GM23338 (cell line): Measurements from ENCODE around the gene RAB11B. TPM values are rescaled to one million over a fixed set of nuclear protein-coding genes. Genes with fewer than 3 reads are reported as not detected.

ENCODE experiments used
- ATAC-seq: fragments of 200-7000 bp; cut with Tn5 transposase; 3 replicates; pipeline ENCODE4 v1.9.1; 2020
- DNase-seq: peaks from one replicate; pipeline ENCODE4 v3.0.0-alpha.2; 2015; ENCODE audit warnings: low spot score
- H2AFZ ChIP-seq: fragments of 200-600 bp; sonication (generic); 2 replicates; pipeline ENCODE4 v1.8.0; 2016; ENCODE audit warnings: antibody characterized with exemption, mild to moderate bottlenecking, moderate library complexity
- H3F3A ChIP-seq: fragments of 200-600 bp; sonication (generic); replicated peaks from 2 replicates; pipeline ENCODE4 v1.8.0; 2017; ENCODE audit warnings: antibody characterized with exemption, mixed run types, low read depth
- H3K27ac ChIP-seq: fragments of 200-600 bp; sonication (generic); 2 replicates; pipeline ENCODE4 v1.6.1; 2016; ENCODE audit warnings: low read depth
- H3K27me3 ChIP-seq: fragments of 200-600 bp; sonication (generic); 2 replicates; pipeline ENCODE4 v1.8.0; 2016; ENCODE audit warnings: mild to moderate bottlenecking, mixed run types, moderate library complexity; ENCODE audit not compliant: insufficient read depth
- H3K36me3 ChIP-seq: fragments of 200-600 bp; sonication (generic); 2 replicates; pipeline ENCODE4 v1.8.0; 2016; ENCODE audit warnings: mild to moderate bottlenecking; ENCODE audit not compliant: insufficient read depth
- H3K4me1 ChIP-seq: fragments of 200-600 bp; sonication (generic); 2 replicates; pipeline ENCODE4 v1.8.0; 2016; ENCODE audit warnings: mild to moderate bottlenecking, moderate library complexity; ENCODE audit not compliant: insufficient read depth
- H3K4me2 ChIP-seq: fragments of 200-600 bp; sonication (generic); 2 replicates; pipeline ENCODE4 v1.7.1; 2017; ENCODE audit warnings: mixed run types
- H3K4me3 ChIP-seq: fragments of 200-600 bp; sonication (generic); 2 replicates; pipeline ENCODE4 v1.6.1; 2016; ENCODE audit warnings: mixed run types
- H3K79me2 ChIP-seq: fragments of 200-600 bp; sonication (generic); replicated peaks from 2 replicates; pipeline ENCODE4 v1.8.0; 2017; ENCODE audit warnings: mild to moderate bottlenecking; ENCODE audit not compliant: insufficient read depth
- H3K9me2 ChIP-seq: fragments of 200-600 bp; sonication (generic); 2 replicates; pipeline ENCODE4 v1.8.0; 2017; ENCODE audit not compliant: insufficient read depth
- H4K20me1 ChIP-seq: fragments of 200-600 bp; sonication (generic); replicated peaks from 2 replicates; pipeline ENCODE4 v1.8.0; 2017; ENCODE audit warnings: mild to moderate bottlenecking; ENCODE audit not compliant: insufficient read depth
- H3K27ac Mint-ChIP-seq: 2 replicates; pipeline ENCODE4 v1.8.0; 2020; ENCODE audit warnings: inconsistent platforms, mild to moderate bottlenecking, moderate library complexity, mixed read lengths
- H3K27me3 Mint-ChIP-seq: 3 replicates; pipeline ENCODE4 v1.8.0; 2022; ENCODE audit warnings: low read depth, mild to moderate bottlenecking, moderate library complexity, mixed read lengths, inconsistent platforms; ENCODE audit not compliant: insufficient read depth, poor library complexity
- H3K36me3 Mint-ChIP-seq: 3 replicates; pipeline ENCODE4 v1.8.0; 2021; ENCODE audit warnings: low read depth, mild to moderate bottlenecking, inconsistent platforms, moderate library complexity, mixed read lengths
- H3K4me1 Mint-ChIP-seq: 3 replicates; pipeline ENCODE4 v1.8.0; 2020; ENCODE audit warnings: mild to moderate bottlenecking, inconsistent platforms, mixed read lengths
- H3K4me3 Mint-ChIP-seq: 3 replicates; pipeline ENCODE4 v1.8.0; 2021; ENCODE audit warnings: moderate library complexity, mild to moderate bottlenecking, inconsistent platforms, mixed read lengths
- H3K9me3 Mint-ChIP-seq: 3 replicates; pipeline ENCODE4 v1.8.0; 2020; ENCODE audit warnings: moderate library complexity, mild to moderate bottlenecking, inconsistent platforms, mixed read lengths
- CREB1 ChIP-seq: fragments of 250-450 bp; sonication (Bioruptor Pico); IDR thresholded peaks from 2 replicates; pipeline ENCODE4 v1.5.0; 2020; ENCODE audit warnings: low read depth, mild to moderate bottlenecking, moderate library complexity
- ETS1 ChIP-seq: IDR thresholded peaks from 2 replicates; pipeline ENCODE4 v1.6.1; 2016; ENCODE audit warnings: antibody characterized with exemption
- EZH2 ChIP-seq: fragments of 200-600 bp; sonication (generic); IDR thresholded peaks from one replicate; pipeline ENCODE4 v1.8.0; 2017; ENCODE audit warnings: antibody characterized with exemption, mild to moderate bottlenecking, low read depth; ENCODE audit not compliant: unreplicated experiment
- EZH2phosphoT487 ChIP-seq: fragments of 200-600 bp; sonication (generic); IDR thresholded peaks from one replicate; pipeline ENCODE4 v1.8.1; 2018; ENCODE audit warnings: antibody characterized with exemption; ENCODE audit not compliant: unreplicated experiment
- JUNB ChIP-seq: IDR thresholded peaks from one replicate; pipeline ENCODE4 v1.6.1; 2016; ENCODE audit warnings: antibody characterized with exemption; ENCODE audit not compliant: unreplicated experiment
- NANOG ChIP-seq: IDR thresholded peaks from 2 replicates; pipeline ENCODE4 v1.6.1; 2016; ENCODE audit warnings: antibody characterized with exemption, borderline replicate concordance
- POLR2AphosphoS5 ChIP-seq: IDR thresholded peaks from 2 replicates; pipeline ENCODE4 v1.6.1; 2016; ENCODE audit warnings: antibody characterized with exemption, low read depth
- STAT1 ChIP-seq: IDR thresholded peaks from one replicate; pipeline ENCODE4 v1.6.1; 2016; ENCODE audit warnings: antibody characterized with exemption; ENCODE audit not compliant: unreplicated experiment
- ZNF114 ChIP-seq: fragments of 250-450 bp; sonication (Bioruptor Pico); IDR thresholded peaks from 2 replicates; pipeline ENCODE4 v1.5.0; 2020; ENCODE audit warnings: mild to moderate bottlenecking, moderate library complexity
- ZNF331 ChIP-seq: fragments of 250-450 bp; sonication (Bioruptor Pico); IDR thresholded peaks from 2 replicates; pipeline ENCODE4 v1.5.0; 2020; ENCODE audit warnings: low read depth, mild to moderate bottlenecking, moderate library complexity
- polyA plus RNA-seq: library from polyadenylated mRNA; unstranded; fragments of >200 nt; fragmentation: Nextera tagmentation; extraction: Ambion mirVana; gene quantifications from 2 replicates; pipeline ENCODE4 v1.2.1, GENCODE V29; 2016
- total RNA-seq: library from RNA; depleted of rRNA; stranded (reverse); fragments of >200 nt; shearing (Covaris generic); gene quantifications from 2 replicates; pipeline ENCODE4 v1.2.3, GENCODE V29; 2014
- TF ChIP-seq, protein P1 (sequence below): fragments of 250-450 bp; sonication (Bioruptor Pico); IDR thresholded peaks from 2 replicates; pipeline ENCODE4 v1.5.0; 2020; ENCODE audit warnings: mild to moderate bottlenecking, moderate library complexity
- TF ChIP-seq, protein P2 (sequence below): IDR thresholded peaks from one replicate; pipeline ENCODE4 v1.6.1; 2018; ENCODE audit warnings: antibody characterized with exemption; ENCODE audit not compliant: unreplicated experiment
- TF ChIP-seq, protein P3 (sequence below), 2 experiments: fragments of 200-600 bp in 1 of 2; sonication (generic) in 1 of 2; conservative IDR thresholded peaks; 2 replicates each; pipeline versions ENCODE4 v1.5.1 to v1.6.1; 2016 to 2017; ENCODE audit warnings: antibody characterized with exemption in 2 of 2, low read depth in 2 of 2, mild to moderate bottlenecking in 2 of 2, moderate library complexity in 1 of 2

The RAB11B gene
- total and polyA plus RNA-seq, 2 experiments from 2014 or later = 66.0 to 79.6 TPM

- TF ChIP-seq, protein P1, sequence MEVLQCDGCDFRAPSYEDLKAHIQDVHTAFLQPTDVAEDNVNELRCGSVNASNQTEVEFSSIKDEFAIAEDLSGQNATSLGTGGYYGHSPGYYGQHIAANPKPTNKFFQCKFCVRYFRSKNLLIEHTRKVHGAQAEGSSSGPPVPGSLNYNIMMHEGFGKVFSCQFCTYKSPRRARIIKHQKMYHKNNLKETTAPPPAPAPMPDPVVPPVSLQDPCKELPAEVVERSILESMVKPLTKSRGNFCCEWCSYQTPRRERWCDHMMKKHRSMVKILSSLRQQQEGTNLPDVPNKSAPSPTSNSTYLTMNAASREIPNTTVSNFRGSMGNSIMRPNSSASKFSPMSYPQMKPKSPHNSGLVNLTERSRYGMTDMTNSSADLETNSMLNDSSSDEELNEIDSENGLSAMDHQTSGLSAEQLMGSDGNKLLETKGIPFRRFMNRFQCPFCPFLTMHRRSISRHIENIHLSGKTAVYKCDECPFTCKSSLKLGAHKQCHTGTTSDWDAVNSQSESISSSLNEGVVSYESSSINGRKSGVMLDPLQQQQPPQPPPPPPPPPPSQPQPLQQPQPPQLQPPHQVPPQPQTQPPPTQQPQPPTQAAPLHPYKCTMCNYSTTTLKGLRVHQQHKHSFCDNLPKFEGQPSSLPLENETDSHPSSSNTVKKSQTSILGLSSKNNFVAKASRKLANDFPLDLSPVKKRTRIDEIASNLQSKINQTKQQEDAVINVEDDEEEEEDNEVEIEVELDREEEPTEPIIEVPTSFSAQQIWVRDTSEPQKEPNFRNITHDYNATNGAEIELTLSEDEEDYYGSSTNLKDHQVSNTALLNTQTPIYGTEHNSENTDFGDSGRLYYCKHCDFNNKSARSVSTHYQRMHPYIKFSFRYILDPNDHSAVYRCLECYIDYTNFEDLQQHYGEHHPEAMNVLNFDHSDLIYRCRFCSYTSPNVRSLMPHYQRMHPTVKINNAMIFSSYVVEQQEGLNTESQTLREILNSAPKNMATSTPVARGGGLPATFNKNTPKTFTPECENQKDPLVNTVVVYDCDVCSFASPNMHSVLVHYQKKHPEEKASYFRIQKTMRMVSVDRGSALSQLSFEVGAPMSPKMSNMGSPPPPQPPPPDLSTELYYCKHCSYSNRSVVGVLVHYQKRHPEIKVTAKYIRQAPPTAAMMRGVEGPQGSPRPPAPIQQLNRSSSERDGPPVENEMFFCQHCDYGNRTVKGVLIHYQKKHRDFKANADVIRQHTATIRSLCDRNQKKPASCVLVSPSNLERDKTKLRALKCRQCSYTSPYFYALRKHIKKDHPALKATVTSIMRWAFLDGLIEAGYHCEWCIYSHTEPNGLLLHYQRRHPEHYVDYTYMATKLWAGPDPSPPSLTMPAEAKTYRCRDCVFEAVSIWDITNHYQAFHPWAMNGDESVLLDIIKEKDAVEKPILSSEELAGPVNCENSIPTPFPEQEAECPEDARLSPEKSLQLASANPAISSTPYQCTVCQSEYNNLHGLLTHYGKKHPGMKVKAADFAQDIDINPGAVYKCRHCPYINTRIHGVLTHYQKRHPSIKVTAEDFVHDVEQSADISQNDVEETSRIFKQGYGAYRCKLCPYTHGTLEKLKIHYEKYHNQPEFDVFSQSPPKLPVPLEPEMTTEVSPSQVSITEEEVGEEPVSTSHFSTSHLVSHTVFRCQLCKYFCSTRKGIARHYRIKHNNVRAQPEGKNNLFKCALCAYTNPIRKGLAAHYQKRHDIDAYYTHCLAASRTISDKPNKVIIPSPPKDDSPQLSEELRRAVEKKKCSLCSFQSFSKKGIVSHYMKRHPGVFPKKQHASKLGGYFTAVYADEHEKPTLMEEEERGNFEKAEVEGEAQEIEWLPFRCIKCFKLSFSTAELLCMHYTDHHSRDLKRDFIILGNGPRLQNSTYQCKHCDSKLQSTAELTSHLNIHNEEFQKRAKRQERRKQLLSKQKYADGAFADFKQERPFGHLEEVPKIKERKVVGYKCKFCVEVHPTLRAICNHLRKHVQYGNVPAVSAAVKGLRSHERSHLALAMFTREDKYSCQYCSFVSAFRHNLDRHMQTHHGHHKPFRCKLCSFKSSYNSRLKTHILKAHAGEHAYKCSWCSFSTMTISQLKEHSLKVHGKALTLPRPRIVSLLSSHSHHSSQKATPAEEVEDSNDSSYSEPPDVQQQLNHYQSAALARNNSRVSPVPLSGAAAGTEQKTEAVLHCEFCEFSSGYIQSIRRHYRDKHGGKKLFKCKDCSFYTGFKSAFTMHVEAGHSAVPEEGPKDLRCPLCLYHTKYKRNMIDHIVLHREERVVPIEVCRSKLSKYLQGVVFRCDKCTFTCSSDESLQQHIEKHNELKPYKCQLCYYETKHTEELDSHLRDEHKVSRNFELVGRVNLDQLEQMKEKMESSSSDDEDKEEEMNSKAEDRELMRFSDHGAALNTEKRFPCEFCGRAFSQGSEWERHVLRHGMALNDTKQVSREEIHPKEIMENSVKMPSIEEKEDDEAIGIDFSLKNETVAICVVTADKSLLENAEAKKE = no peak
- no peak for TF ChIP-seq STAT1
- no peak for TF ChIP-seq JUNB
- TF ChIP-seq NANOG = no peak
These were observed 61.7 kb downstream of the RAB11B start (continued) for GRCh38 chr19:8451885-8452284.

DNA sequence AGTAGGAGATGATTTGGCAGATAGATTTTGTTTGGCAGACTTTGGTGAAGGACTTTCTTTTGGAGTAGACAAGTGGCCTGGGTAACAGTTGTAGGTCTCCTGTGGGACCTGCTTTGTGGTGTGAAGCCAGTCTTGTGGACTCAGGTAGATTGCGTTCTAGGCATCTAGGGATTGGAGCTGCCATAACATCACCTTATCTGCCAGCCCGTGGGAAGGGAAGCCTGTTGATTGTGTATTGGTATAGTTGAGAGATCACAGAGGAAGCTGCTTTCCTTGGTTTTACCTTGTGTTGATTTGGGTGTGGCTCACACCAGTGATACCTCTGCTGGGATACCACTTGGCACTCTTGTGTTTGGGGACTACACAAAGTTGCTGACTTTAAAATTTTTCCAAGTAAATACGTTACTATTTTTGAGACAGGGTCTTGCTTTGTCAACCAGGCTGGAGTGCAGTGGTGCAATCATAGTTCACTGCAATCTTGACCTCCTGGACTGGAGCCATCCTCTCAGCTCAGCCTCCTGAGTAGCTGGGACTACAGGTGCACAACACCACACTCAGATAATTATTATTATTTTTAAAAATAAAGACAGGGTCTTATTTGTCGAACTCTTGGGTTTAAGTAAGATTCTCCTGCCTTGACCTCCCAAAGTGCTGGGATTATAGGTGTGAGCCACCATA lies 62.4 kb downstream of the RAB11B start:
- Histone ChIP-seq H3K9me2 (no peaks in the 10 kb centered on the region), H3K27me3 (no peaks in the 10 kb centered on the region), H2AFZ (no peak overlapping the region), H3K79me2 (peaks cover 99% of the 10 kb centered on the region), H4K20me1 (peaks cover 86% of the 10 kb centered on the region), H3F3A (no peaks in the 10 kb centered on the region), H3K4me2 (peak overlapping the region; percentile 37; the same call in 1 of the 2 replicates), H3K27ac (peak overlapping the region; percentile 11; the same call in 1 of the 2 replicates), H3K4me1 (peaks cover 80% of the 10 kb centered on the region), H3K36me3 (peaks cover 17% of the 10 kb centered on the region; the same call in 1 of the 2 replicates), H3K4me3 (no peak overlapping the region)
- ATAC-seq = no peak
- DNase-seq = no peak
- H3K9me3 Mint-ChIP-seq = no peaks in the 10 kb centered on the region
- H3K27ac Mint-ChIP-seq = no peak overlapping the region
- H3K4me3 Mint-ChIP-seq = 0 out of 3 replicates have a peak overlapping the region, but pooled peaks have one; percentile 28
- peaks cover 75% of the 10 kb centered on the region for H3K36me3 Mint-ChIP-seq
- H3K4me1 Mint-ChIP-seq = peaks cover 82% of the 10 kb centered on the region
- H3K27me3 Mint-ChIP-seq = peaks cover 7% of the 10 kb centered on the region
- TF ChIP-seq ZNF331 (CRISPR knock-in tag) (no peak), NANOG (no peak), EZH2 (no peak), ETS1 (no peak), ZNF114 (no peak), POLR2AphosphoS5 (no peak), CREB1 (no peak), STAT1 (no peak), EZH2phosphoT487 (no peak)
- TF ChIP-seq, protein P2, sequence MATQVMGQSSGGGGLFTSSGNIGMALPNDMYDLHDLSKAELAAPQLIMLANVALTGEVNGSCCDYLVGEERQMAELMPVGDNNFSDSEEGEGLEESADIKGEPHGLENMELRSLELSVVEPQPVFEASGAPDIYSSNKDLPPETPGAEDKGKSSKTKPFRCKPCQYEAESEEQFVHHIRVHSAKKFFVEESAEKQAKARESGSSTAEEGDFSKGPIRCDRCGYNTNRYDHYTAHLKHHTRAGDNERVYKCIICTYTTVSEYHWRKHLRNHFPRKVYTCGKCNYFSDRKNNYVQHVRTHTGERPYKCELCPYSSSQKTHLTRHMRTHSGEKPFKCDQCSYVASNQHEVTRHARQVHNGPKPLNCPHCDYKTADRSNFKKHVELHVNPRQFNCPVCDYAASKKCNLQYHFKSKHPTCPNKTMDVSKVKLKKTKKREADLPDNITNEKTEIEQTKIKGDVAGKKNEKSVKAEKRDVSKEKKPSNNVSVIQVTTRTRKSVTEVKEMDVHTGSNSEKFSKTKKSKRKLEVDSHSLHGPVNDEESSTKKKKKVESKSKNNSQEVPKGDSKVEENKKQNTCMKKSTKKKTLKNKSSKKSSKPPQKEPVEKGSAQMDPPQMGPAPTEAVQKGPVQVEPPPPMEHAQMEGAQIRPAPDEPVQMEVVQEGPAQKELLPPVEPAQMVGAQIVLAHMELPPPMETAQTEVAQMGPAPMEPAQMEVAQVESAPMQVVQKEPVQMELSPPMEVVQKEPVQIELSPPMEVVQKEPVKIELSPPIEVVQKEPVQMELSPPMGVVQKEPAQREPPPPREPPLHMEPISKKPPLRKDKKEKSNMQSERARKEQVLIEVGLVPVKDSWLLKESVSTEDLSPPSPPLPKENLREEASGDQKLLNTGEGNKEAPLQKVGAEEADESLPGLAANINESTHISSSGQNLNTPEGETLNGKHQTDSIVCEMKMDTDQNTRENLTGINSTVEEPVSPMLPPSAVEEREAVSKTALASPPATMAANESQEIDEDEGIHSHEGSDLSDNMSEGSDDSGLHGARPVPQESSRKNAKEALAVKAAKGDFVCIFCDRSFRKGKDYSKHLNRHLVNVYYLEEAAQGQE = no peak
- TF ChIP-seq, protein P3, sequence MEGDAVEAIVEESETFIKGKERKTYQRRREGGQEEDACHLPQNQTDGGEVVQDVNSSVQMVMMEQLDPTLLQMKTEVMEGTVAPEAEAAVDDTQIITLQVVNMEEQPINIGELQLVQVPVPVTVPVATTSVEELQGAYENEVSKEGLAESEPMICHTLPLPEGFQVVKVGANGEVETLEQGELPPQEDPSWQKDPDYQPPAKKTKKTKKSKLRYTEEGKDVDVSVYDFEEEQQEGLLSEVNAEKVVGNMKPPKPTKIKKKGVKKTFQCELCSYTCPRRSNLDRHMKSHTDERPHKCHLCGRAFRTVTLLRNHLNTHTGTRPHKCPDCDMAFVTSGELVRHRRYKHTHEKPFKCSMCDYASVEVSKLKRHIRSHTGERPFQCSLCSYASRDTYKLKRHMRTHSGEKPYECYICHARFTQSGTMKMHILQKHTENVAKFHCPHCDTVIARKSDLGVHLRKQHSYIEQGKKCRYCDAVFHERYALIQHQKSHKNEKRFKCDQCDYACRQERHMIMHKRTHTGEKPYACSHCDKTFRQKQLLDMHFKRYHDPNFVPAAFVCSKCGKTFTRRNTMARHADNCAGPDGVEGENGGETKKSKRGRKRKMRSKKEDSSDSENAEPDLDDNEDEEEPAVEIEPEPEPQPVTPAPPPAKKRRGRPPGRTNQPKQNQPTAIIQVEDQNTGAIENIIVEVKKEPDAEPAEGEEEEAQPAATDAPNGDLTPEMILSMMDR (conservative IDR thresholded peaks at IDR 0.05; ENCODE audit: low read depth in 2 of 2) = no peak
